IMR-90 (cell line): ENCODE measurements around the gene TESK2. TPM values are rescaled to one million over a fixed set of nuclear protein-coding genes. Genes with fewer than 3 reads are reported as not detected.

Source experiments
- ATAC-seq: fragments of 200-7000 bp; cut with Tn5 transposase; 2 replicates; pipeline ENCODE4 v1.9.1; 2020; ENCODE audit warnings: low read depth, mild to moderate bottlenecking, moderate library complexity
- BruUV-seq: library from RNA; stranded (reverse); fragments of 400-500 nt; replicated peaks from 2 replicates; lab custom pipeline; 2021; lab: Mats Ljungman, UMichigan
- CTCF ChIA-PET: fragments of 300-600 bp; formaldehyde crosslinking; extraction: SDS; loops from one replicate; lab custom pipeline; 2021; ENCODE audit warnings: antibody characterized with exemption; lab: Yijun Ruan, JAX
- POLR2A ChIA-PET: fragments of 300-600 bp; sonication (Branson Sonifier 250); formaldehyde crosslinking; loops from one replicate; lab custom pipeline; 2022; ENCODE audit warnings: antibody characterized with exemption; ENCODE audit not compliant: unreplicated experiment; lab: Charles Lee
- DNase-seq: peaks from one replicate; pipeline ENCODE4 v3.0.0; 2013
- H2AFZ ChIP-seq: replicated peaks from 2 replicates; pipeline ENCODE3; 2013; ENCODE audit warnings: low read length, mild to moderate bottlenecking; ENCODE audit not compliant: poor library complexity
- H2AK5ac ChIP-seq: 2 replicates; pipeline ENCODE4 v1.6.1; 2013; ENCODE audit warnings: low read depth, low read length, inconsistent platforms
- H2AK9ac ChIP-seq: replicated peaks from 2 replicates; pipeline ENCODE3; 2013; ENCODE audit warnings: mild to moderate bottlenecking, low read depth, low read length, moderate library complexity; ENCODE audit not compliant: poor library complexity
- H2BK120ac ChIP-seq: 2 replicates; pipeline ENCODE4 v1.6.1; 2013; ENCODE audit warnings: low read depth, low read length, inconsistent platforms
- H2BK15ac ChIP-seq: 3 replicates; pipeline ENCODE4 v1.6.1; 2013; ENCODE audit warnings: low read depth, low read length, inconsistent platforms
- H2BK20ac ChIP-seq: 2 replicates; pipeline ENCODE4 v1.6.1; 2013; ENCODE audit warnings: low read depth, mild to moderate bottlenecking, inconsistent platforms, low read length, moderate library complexity
- H2BK5ac ChIP-seq: 2 replicates; pipeline ENCODE4 v1.6.1; 2013; ENCODE audit warnings: mild to moderate bottlenecking, low read depth, low read length, inconsistent platforms; ENCODE audit not compliant: poor library complexity, severe bottlenecking
- H3K14ac ChIP-seq: replicated peaks from 2 replicates; pipeline ENCODE4 v1.6.1; 2013; ENCODE audit warnings: low read depth, low read length, inconsistent platforms
- H3K18ac ChIP-seq: 2 replicates; pipeline ENCODE4 v1.6.1; 2013; ENCODE audit warnings: low read depth, low read length, control low read depth
- H3K23ac ChIP-seq: 2 replicates; pipeline ENCODE4 v1.6.1; 2013; ENCODE audit warnings: low read depth, low read length, inconsistent platforms
- H3K27ac ChIP-seq: 2 replicates; pipeline ENCODE4 v1.5.1; 2013; ENCODE audit warnings: mild to moderate bottlenecking, control low read depth, low read length; ENCODE audit not compliant: insufficient read depth
- H3K27me3 ChIP-seq: 2 replicates; pipeline ENCODE4 v1.6.1; 2013; ENCODE audit warnings: low read length; ENCODE audit not compliant: control insufficient read depth, insufficient read depth
- H3K36me3 ChIP-seq: 2 replicates; pipeline ENCODE4 v1.6.1; 2013; ENCODE audit warnings: low read length, mixed read lengths; ENCODE audit not compliant: control insufficient read depth, insufficient read depth
- H3K4ac ChIP-seq: 2 replicates; pipeline ENCODE4 v1.6.1; 2013; ENCODE audit warnings: low read depth, low read length, inconsistent platforms
- H3K4me1 ChIP-seq: 2 replicates; pipeline ENCODE4 v1.6.1; 2013; ENCODE audit warnings: low read length, mixed read lengths; ENCODE audit not compliant: control insufficient read depth, insufficient read depth
- H3K4me2 ChIP-seq: 2 replicates; pipeline ENCODE4 v1.6.1; 2013; ENCODE audit warnings: low read depth, mild to moderate bottlenecking, control low read depth, low read length, moderate library complexity
- H3K4me3 ChIP-seq: 2 replicates; pipeline ENCODE4 v1.5.1; 2013; ENCODE audit warnings: low read depth, mild to moderate bottlenecking, control low read depth, low read length, moderate library complexity; ENCODE audit not compliant: insufficient read depth
- H3K56ac ChIP-seq: 2 replicates; pipeline ENCODE4 v1.6.1; 2013; ENCODE audit warnings: low read length, inconsistent platforms; ENCODE audit not compliant: insufficient read depth; ENCODE audit errors: extremely low read depth
- H3K79me1 ChIP-seq, 2 experiments: 2 replicates each; pipeline ENCODE4 v1.6.1; 2013; ENCODE audit warnings: low read length in 2 of 2, inconsistent platforms in 1 of 2, low read depth in 1 of 2
- H3K9ac ChIP-seq: 2 replicates; pipeline ENCODE4 v1.6.1; 2013; ENCODE audit warnings: low read depth, low read length, control low read depth
- H3K9me1 ChIP-seq: 2 replicates; pipeline ENCODE4 v1.6.1; 2013; ENCODE audit warnings: low read length, inconsistent platforms; ENCODE audit not compliant: insufficient read depth
- H3K9me3 ChIP-seq: 2 replicates; pipeline ENCODE4 v1.6.1; 2013; ENCODE audit warnings: low read length; ENCODE audit not compliant: control insufficient read depth, insufficient read depth
- H4K20me1 ChIP-seq: 2 replicates; pipeline ENCODE4 v1.6.1; 2013; ENCODE audit warnings: low read length, inconsistent platforms; ENCODE audit not compliant: insufficient read depth
- H4K5ac ChIP-seq: 2 replicates; pipeline ENCODE4 v1.6.1; 2013; ENCODE audit warnings: mild to moderate bottlenecking, low read depth, low read length, control low read depth
- H4K8ac ChIP-seq, 2 experiments: 2 replicates each; pipeline ENCODE4 v1.6.1; 2013; ENCODE audit warnings: low read depth in 2 of 2, low read length in 2 of 2, control low read depth in 1 of 2, inconsistent platforms in 1 of 2
- H4K91ac ChIP-seq: 2 replicates; pipeline ENCODE4 v1.6.1; 2013; ENCODE audit warnings: low read depth, low read length, inconsistent platforms; ENCODE audit not compliant: insufficient read depth
- BHLHE40 ChIP-seq: fragments of 150-350 bp; IDR thresholded peaks from 2 replicates; pipeline ENCODE4 v1.6.1; 2016; ENCODE audit warnings: mild to moderate bottlenecking, low read depth, low read length
- CHD1 ChIP-seq: IDR thresholded peaks from 2 replicates; pipeline ENCODE4 v1.6.1; 2012; ENCODE audit warnings: low read depth, low read length, improper control_type of control experiment
- MAFK ChIP-seq: IDR thresholded peaks from 2 replicates; pipeline ENCODE4 v1.6.1; 2012; ENCODE audit warnings: low read depth, low read length, improper control_type of control experiment
- MAZ ChIP-seq: IDR thresholded peaks from 2 replicates; pipeline ENCODE4 v1.6.1; 2012; ENCODE audit warnings: low read depth, mild to moderate bottlenecking, low read length, improper control_type of control experiment, moderate library complexity, borderline replicate concordance
- NFE2L2 ChIP-seq: fragments of 150-350 bp; IDR thresholded peaks from 2 replicates; pipeline ENCODE4 v1.6.1; 2016; ENCODE audit warnings: low read depth, mild to moderate bottlenecking, low read length
- POLR2A ChIP-seq: IDR thresholded peaks from 2 replicates; pipeline ENCODE4 v1.6.1; 2012; ENCODE audit warnings: mild to moderate bottlenecking, low read depth, low read length
- RCOR1 ChIP-seq: IDR thresholded peaks from 2 replicates; pipeline ENCODE4 v1.6.1; 2012; ENCODE audit warnings: mild to moderate bottlenecking, low read length, improper control_type of control experiment; ENCODE audit not compliant: insufficient replicate concordance
- RFX5 ChIP-seq: IDR thresholded peaks from 2 replicates; pipeline ENCODE4 v1.8.0; 2012; ENCODE audit warnings: low read depth, mild to moderate bottlenecking, low read length, moderate library complexity
- WGBS, 2 experiments: methylation state at CpG; one replicate each; pipeline versions ENCODE4 v1.1.5 to v1.1.7; 2013; ENCODE audit warnings: missing lambda C conversion rate in 2 of 2; ENCODE audit not compliant: insufficient read length in 1 of 2; ENCODE audit errors: extremely low coverage in 2 of 2; 5-methylcytosine and 5-hydroxymethylcytosine counted together
- dilution Hi-C: fragments of 300-500 bp; cut with HindIII; formaldehyde crosslinking; loops from one replicate; pipeline ENCODE4 v1.14.3; 2018; ENCODE audit warnings: low sequenced_read_pairs; ENCODE audit not compliant: unreplicated experiment
- in situ Hi-C: fragments of 300-500 bp; cut with MboI; formaldehyde crosslinking; loops from 3 replicates; pipeline ENCODE4 v1.14.3; 2019; ENCODE audit warnings: low sequenced_read_pairs, inconsistent platforms, mixed read lengths
- intact Hi-C: fragments of 100-400 bp; cut with micrococcal nuclease; formaldehyde crosslinking; loops from 2 replicates; pipeline ENCODE4 v1.10.0; 2022
- polyA plus RNA-seq, 3 experiments: library from polyadenylated mRNA; depleted of rRNA; stranded (reverse); fragments of >200 nt; gene quantifications; 2 replicates each; pipeline ENCODE4 v1.2.3, GENCODE V29; 2012; ENCODE audit warnings: low replicate concordance in 1 of 3
- total RNA-seq: library from RNA; depleted of rRNA; stranded (reverse); fragments of >200 nt; gene quantifications from 2 replicates; pipeline ENCODE4 v1.2.3, GENCODE V29; 2012
- TF ChIP-seq, protein P1 (sequence below): fragments of 150-350 bp; IDR thresholded peaks from 2 replicates; pipeline ENCODE4 v1.6.1; 2017; ENCODE audit warnings: mild to moderate bottlenecking, antibody characterized with exemption, low read length, low read depth
- TF ChIP-seq, protein P2 (sequence below): conservative IDR thresholded peaks from 2 replicates; pipeline ENCODE4 v1.5.1; 2012; ENCODE audit warnings: mild to moderate bottlenecking, low read depth, low read length, improper control_type of control experiment

TESK2 gene
- total and polyA plus RNA-seq, 2 of the 4 experiments (the other 2 are of a cell fraction) = 0.90 to 1.3 TPM

DNA sequence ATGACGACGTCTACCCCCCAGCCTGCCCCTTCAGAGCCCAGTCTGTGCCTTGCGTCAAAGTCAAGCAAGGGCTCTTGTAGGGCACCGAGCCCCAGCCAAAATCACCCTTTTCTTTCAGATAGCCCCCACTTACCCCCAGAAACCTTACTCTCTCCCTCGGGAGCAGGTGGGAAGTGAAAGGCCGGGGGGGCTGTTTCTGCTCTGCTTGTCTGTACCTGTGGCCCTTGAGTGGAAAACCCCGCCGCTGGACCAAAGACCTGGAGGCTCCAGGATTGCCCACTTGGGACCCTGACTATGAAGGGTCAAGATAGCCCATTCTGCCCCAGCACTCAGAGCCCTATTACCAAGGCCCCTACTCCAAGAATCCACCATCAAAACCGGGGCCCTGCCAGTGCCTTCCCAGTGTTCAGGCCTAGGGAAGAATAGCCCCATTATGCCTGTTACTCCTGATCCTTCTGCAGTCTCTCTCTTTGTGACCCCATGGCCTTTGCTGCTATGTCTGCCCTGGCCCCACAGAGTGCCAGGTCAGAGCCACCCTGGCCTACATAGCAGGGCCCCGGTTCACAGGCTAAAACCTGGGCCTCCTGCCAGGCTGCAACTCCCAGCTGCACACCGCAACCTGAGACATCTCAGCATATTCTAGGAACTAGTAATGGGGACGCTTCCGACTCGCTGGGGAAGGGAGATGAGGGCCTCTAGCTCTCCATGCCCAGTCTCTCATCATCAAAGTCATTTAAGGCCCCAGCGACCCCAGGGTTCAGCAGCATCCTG lies 186.5 kb downstream of the TESK2 start:
- Histone ChIP-seq H3K23ac (peak overlapping the region; percentile 99), H3K4me3 (peak overlapping the region; percentile 76), H2BK120ac (peak overlapping the region; percentile 81; the same call in 1 of the 2 replicates), H4K5ac (peak overlapping the region; percentile 95), H3K4ac (peak overlapping the region; percentile 99), H3K36me3 (no peaks in the 10 kb centered on the region), H3K79me1 (peaks cover 0 to 11% of the 10 kb centered on the region in 2 experiments; a peak in 2 of 4 replicates), H3K9me3 (no peaks in the 10 kb centered on the region), H2BK15ac (no peak overlapping the region; the same call in 2 of the 3 replicates), H4K20me1 (no peaks in the 10 kb centered on the region), H3K56ac (peak overlapping the region; percentile 83), H3K9me1 (no peaks in the 10 kb centered on the region), H2BK5ac (peak overlapping the region; percentile 68), H3K27ac (peak overlapping the region; percentile 86), H2AFZ (peak overlapping the region; percentile 100), H2AK9ac (peak overlapping the region; percentile 87), H3K14ac (peak overlapping the region; percentile 99), H3K4me1 (peaks cover 4% of the 10 kb centered on the region; the same call in 1 of the 2 replicates), H4K8ac (peak overlapping the region; percentile 73 to 98; a peak in 3 of 4 replicates), H2BK20ac (peak overlapping the region; percentile 55; the same call in 1 of the 2 replicates), H3K27me3 (no peaks in the 10 kb centered on the region), H2AK5ac (peak overlapping the region; percentile 93), H4K91ac (peak overlapping the region; percentile 84), H3K9ac (peak overlapping the region; percentile 81), H3K18ac (peak overlapping the region; percentile 30), H3K4me2 (peak overlapping the region; percentile 94)
- no TSS peak for BruUV-seq
- 47% methylated on average over 2 of the region's 15 CpGs; no CpG with 5 or more reads in 1 of the 2 experiments for WGBS, 2 experiments
- ChIA-PET POLR2A (no interaction called here), CTCF (no interaction called here)
- dilution Hi-C loops = no loop called here
- DNase-seq (peak; percentile 36), ATAC-seq (no peak)
- intact Hi-C loops = loop anchor here (5.0 to 10.0 kb wide), 5 partner anchors 97 to 587 kb away; partner anchors contain the start of genes BTBD19, DYNLT4, PLK3 and RNU5D-1
- TF ChIP-seq MAZ (no peak), POLR2A (no peak), RFX5 (no peak), RCOR1 (no peak), NFE2L2 (no peak), MAFK (no peak), BHLHE40 (no peak), CHD1 (no peak)
- TF ChIP-seq, protein P1, sequence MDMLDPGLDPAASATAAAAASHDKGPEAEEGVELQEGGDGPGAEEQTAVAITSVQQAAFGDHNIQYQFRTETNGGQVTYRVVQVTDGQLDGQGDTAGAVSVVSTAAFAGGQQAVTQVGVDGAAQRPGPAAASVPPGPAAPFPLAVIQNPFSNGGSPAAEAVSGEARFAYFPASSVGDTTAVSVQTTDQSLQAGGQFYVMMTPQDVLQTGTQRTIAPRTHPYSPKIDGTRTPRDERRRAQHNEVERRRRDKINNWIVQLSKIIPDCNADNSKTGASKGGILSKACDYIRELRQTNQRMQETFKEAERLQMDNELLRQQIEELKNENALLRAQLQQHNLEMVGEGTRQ = no peak
- TF ChIP-seq, protein P2, sequence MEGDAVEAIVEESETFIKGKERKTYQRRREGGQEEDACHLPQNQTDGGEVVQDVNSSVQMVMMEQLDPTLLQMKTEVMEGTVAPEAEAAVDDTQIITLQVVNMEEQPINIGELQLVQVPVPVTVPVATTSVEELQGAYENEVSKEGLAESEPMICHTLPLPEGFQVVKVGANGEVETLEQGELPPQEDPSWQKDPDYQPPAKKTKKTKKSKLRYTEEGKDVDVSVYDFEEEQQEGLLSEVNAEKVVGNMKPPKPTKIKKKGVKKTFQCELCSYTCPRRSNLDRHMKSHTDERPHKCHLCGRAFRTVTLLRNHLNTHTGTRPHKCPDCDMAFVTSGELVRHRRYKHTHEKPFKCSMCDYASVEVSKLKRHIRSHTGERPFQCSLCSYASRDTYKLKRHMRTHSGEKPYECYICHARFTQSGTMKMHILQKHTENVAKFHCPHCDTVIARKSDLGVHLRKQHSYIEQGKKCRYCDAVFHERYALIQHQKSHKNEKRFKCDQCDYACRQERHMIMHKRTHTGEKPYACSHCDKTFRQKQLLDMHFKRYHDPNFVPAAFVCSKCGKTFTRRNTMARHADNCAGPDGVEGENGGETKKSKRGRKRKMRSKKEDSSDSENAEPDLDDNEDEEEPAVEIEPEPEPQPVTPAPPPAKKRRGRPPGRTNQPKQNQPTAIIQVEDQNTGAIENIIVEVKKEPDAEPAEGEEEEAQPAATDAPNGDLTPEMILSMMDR = no peak
- in situ Hi-C loops = loop anchor here (5.0 to 10.0 kb wide), 2 partner anchors 292 to 470 kb away; partner anchors contain the start of genes HECTD3 and UROD
